GM03348 (cell line): ENCODE results near the gene FKBP4.
A peak's percentile ranks its signal among the peaks of the same experiment; 100 is the strongest.

Experiments used
- DNase-seq: peaks from one replicate; pipeline ENCODE4 v3.0.0; 2012; ENCODE audit warnings: low spot score

FKBP4 gene

DNA sequence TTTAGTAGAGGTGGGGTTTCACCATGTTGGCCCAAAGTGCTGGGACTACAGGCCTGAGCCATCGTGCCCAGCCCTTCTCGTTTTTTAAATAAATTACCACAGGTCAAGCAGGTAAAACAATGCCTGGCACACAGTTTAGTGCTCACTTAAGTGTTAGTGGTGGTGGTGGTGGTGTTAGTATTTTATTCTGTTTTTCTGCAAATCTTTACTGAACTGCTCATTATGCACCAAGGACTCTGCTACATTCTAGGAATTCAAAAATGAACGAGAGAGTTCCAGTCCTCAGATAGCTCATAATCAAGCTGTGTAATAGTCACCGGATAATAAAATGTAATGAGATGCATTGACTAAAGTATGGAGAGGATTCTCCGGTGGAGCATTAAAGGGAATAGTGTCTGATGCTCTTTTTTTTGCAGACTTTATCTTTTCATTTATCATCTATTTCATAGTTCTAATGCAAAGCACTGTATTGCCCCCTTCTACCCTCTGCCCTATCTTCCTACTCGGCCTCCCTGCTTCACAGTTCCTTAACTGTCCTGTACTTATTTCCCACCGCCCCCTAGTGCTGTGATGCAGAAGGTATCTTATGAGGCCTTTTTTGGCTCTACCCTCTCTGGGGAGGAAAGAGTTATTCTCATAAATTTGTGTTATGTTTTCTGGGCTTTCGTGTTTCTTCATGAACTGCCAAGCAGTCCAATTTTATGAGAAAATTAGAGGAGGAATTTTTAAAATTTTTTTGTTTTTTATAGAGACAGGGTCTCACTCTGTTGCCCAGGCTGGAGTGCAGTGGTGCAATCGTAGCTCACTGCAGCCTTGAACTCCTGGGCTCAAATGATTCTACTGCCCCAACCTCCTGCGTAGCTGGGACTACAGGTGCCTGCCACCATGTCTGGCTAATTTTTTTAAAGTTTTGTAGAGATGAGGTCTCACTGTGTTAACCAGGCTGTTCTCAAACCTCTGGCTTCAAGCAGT, 18.7 kb downstream of the FKBP4 start:
- peak; percentile 80 for DNase-seq

DNA sequence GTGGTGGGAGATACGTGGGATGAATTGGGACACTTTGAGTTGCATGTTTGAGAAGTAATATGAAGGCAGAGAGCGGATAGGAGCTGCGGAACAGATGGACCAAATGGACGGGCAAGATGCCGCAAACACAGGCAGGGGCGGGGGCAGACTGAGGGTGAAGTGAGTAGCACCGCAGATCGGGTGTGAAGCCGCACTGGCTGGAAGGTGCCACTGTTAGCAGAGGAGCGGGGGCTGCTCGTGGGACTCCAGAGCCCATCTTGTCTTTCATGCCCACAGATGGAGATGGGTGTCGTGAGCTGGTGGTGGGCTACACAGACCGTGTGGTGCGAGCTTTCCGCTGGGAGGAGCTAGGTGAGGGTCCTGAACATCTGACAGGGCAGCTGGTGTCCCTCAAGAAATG, 25.0 kb downstream of the FKBP4 start:
- no peak for DNase-seq

DNA sequence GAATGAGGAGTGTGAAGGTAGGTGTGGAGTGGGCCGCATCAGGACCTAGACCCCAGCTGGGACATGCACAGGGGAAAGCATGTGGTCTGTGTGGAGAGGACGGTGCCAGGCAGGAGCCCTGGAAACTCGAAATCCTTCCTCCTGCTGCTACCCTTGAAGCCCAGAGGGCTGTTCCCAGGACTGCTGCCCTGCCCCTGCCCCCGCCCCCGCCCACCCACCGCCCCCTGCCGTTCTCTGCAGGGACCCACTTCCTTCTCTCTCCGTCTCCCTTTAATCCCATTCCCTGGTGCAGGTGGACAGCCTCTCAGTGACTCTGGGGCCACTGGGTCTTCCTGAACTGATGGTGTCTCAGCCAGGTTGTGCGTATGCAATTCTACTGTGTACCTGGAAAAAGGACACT, 25.7 kb downstream of the FKBP4 start:
- DNase-seq: no peak

DNA sequence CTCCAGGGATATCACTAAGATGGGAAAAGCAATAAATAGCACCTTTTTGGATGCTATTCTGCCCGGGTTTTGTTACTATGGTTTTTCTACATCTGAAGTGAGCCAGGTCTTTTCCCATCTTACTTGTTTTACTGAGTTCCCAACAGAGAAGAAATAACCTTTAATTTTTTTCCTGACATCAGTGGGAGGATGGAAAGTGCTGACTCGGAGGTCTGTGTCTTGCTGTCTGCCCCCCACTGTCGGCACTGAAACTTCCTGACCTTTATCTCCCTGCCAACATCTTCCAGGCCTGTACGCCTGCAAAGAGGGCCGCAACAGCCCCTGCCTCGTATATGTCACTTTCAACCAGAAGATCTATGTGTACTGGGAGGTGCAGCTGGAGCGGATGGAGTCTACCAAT, 28.7 kb downstream of the FKBP4 start:
- no peak for DNase-seq

DNA sequence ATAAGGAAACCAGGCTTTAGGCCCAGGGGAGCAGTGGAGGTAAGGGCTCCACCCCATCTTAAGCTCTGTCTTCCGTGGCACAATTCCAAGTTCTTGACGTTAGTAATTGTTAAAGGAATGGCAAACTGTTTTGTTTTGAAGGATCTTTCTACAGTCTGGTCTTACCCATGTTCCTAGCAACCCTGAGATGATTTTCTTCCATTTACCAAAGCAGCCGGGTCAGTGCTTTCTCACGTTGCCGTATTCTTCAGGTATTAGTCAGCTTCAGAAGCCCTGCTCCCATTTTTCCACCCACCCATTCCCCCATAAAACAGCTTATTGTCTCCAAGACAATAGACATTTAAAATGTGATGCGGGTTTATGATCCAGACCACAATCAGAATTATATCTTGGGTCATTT, 29.8 kb downstream of the FKBP4 start:
- DNase-seq: no peak

DNA sequence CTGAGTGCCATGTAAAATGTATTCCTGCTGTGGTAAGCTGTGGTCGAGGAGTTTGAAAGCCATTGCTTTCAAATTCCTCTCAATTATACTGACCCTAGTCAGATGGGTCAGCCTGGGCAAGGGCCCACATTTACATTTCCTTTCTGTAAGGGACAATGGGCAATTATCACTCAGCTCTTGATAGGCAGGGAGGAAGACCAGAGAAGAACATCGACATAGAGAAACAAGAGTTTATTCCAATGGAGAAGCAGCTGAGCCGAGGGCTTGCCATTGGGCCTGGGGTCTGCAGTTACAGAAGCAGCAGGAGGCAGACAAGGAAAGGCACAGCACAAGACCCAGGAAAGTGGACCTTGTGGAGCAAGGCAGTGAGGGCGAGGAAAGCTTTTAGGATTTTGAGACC, 30.4 kb downstream of the FKBP4 start:
- no peak for DNase-seq

DNA sequence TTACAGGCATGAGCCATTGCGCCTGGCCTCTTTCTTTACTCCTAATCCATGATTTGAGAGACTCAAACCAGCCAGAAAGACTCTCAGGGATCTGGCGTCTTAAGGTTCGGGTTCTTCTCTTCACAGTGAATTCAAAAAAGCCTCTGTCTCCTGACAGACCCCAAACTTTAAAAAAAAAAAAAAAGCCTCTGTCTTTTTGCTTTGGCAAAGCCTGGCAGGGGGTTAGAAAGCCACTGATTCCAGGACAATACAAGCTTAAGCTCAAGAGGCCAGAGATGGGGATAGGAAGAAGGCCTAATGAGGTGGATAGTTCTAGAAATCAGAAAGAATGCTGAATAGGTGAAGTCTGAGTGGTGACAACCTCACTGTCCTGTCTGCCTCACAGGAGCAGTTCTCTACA, 31.3 kb downstream of the FKBP4 start:
- no peak for DNase-seq

DNA sequence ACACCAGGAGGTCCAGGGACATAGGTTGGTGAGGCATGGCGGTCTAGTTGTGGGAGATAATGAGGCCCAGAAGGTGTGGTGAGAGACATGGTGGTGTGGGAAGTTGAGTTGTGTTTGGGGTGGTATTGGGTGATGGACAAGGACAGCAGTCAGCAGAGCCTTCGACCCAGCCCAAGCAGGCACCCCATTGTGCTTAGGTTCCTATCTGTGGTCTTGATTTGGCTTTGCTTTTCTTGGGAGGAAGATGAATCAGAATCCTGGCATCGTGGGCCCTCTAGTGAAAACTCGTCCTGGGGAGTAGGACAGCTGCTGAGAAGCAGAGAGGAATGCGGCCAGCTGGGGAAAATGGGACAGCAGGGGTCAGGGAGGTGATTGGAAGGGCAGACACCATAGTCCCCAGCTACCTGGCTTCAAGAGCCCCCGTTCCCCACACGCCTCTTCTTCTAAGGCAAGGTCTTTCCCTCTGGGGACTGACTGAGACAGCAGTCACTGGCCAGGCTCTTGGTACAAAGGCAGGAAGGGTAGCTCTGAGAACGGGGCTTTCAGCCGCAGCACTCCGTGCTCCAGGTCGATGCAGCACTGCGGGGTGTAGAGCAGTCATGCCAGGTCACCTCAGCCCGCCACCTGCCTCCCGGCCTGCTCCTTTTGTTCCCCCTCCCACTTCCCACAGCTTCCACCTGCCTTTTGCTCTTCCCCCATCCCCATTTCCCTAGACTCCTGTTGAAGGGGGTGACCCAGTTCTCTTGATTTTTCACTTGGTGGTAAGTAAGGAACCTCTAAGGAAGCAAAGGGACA, 32.1 kb downstream of the FKBP4 start:
- DNase-seq: no peak

DNA sequence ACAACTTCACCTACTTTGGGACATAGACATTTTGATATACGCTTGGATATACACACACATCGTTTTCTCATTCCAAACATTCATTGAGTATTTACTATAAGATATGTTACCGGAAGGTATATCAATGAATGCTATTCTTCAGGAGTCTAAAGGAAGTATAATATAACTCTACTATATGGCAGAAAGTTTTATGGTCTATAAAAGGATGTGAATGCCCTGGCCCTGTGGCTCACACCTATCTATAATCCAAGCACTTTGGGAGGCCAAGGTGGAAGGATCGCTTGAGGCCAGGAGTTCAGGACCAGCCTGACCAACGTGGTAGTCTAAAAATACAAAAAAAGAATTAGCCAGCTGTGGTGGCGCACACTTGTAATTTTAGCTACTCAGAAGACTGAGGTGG, 34.5 kb downstream of the FKBP4 start:
- DNase-seq: no peak

DNA sequence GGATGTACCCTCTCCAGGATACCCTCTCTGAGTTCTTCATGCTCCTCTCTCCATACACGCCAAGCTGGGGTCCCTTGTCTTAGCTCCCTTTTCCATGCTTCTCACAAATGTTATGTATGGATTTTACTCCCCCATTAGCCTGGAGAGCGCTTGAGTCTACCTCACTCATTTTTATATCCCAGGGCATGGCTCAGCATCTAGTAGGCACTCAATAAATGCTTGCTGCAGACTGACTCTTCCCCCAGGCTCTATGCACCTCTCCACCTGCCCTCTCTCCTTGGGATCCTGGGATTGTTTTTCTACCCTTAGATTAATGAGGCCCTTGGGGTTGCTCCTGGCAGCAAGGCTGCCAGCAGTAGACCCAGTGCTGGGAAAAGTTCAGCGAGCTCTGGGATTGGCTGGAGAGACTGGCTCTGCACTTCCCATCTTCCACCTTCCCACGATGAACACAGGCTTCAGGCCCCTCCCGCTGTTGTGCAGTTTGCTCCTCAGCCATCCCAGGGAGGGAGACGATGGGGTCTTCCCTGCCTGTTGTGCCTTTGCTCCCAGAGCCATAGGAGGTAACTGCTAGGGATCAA, 37.9 kb downstream of the FKBP4 start:
- DNase-seq: no peak

DNA sequence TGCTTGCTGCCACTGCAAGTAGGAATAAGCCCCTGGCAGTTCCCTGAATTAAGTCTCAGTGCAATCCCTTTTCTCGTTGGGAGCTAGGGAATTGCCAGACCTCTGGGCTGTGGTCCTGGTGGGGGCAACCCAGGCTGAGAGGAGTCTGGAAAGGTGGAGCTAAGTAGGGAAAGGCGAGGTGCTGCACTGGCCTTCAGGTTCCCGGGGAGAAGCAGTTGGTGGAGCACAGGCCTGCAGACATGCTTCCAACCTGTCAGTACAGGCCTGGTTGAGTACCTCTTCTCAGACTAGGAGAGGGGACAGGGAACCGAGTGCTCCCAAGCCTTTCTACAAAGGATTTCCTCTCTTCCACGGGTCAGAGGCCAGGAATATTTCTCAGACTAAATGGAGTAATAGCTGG, 38.6 kb downstream of the FKBP4 start:
- DNase-seq: no peak

DNA sequence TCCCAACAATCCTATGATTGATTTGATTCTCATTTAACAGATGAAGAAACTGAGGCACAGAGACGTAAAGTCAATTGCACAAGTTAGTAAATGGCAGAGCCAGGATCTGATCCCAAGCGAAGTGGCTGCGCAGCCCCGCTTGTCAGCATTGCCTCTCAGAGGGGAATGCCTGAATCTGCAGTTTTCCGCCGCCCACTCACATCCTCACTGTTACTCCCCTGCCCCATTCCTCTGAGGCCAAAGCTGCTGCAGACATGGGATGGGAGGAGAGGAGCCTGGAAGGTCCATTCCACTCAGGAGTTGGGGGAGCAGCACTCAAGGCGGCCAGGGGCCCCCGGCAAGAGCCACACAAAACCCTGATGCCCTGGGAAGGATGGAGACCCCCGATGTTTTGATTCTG, 39.0 kb downstream of the FKBP4 start:
- no peak for DNase-seq

DNA sequence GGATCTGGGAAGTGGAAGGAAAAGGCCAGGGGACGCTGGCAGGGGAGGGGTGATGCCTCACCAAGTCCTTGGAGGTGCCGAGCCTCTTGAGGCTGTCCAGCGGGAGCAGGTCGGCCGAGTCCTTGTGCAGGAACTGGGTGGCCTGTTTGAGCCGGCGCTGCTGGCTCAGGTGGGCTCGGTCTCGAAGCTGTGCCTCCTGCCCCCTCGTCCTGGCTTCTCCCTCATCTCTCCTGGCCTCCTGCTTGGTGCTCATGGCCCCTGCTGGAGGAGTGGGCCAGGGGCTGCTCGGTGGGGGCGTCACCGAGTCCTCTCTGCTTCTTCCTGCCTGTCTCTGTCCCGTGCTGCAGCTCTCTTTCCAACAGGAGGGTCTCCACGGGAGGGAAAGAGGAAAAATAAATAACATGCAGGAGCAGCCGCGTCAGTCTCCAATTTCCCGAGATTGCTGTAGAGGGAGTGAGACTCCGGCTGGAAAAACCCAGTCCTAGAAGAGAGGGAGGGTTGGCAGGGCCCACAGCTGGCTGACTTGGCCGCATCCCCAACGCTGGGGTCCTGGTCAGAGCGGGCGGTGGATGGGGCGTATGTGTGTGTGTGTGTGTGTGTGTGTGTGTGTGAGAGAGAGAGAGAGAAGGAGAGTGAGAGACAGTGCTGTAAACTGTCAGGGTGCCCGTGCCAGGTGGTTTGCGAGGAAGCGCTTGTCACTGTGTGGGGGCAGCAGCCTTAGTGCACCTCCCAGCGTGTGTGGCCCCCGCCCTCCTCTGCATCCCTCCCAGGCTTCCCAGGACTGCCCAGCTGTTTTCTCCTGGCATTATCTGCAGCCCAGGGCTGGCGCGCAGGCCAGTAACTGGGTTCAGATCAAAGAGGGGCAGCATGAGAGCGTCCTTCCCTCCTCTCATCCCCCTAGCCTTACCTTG, 40.1 kb downstream of the FKBP4 start, which contains the start of gene NRIP2:
Gene NRIP2 (minus strand): TSS at position 455 of the 911 bp plus-strand sequence. CDS start 52 bp downstream, at position 403.
- peak; percentile 59 for DNase-seq

DNA sequence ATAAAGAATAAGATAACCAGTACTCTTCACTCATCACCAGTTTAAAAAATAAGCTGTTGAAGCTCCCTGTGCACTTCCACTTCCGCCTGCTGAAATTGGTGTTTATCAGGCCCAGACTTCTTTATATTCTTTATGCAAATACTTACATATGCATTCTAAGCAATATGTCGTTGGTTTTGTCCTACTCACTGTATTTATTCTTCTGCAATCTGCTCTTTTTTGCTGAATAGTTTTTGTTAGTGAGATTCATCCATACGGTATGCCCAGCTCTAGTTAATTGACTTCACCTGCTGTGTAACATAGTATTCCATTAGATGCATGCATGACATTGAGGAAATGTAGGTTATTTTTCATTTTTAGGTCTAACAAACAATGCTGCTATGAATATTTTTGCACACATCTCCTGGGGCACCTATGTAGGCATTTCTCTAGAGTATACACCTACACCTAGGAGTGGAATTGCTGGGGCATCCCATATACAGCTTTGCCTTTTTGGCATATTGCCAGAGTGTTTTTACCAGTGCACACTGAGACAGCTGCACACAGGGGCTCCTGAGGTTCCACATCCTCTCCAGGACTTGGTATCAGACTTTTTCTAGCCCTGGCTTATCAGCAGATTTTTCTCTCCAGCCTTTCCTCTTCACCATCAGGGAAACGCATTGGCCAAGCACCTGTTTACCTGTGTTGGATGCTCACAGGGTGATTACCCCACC, 41.1 kb downstream of the FKBP4 start:
- DNase-seq: no peak

DNA sequence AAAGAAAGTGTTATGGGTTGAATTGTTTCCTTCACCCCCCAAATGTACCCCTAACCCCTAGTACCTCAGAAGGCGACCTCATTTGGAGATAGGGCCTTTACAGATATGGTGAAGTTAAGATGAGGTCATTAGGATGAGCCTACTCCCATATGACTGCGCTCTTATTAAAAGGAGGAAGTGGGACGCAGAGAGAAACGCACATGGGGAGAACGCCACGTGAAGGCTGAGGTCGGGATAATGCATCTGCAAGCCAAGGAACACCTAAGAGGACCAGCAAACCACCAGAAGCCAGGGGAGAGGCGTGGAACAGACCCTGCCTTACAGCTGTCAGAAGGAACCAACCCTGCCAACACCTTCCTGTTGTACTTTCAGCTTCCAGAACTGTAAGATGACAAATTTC, 41.8 kb downstream of the FKBP4 start:
- no peak for DNase-seq

DNA sequence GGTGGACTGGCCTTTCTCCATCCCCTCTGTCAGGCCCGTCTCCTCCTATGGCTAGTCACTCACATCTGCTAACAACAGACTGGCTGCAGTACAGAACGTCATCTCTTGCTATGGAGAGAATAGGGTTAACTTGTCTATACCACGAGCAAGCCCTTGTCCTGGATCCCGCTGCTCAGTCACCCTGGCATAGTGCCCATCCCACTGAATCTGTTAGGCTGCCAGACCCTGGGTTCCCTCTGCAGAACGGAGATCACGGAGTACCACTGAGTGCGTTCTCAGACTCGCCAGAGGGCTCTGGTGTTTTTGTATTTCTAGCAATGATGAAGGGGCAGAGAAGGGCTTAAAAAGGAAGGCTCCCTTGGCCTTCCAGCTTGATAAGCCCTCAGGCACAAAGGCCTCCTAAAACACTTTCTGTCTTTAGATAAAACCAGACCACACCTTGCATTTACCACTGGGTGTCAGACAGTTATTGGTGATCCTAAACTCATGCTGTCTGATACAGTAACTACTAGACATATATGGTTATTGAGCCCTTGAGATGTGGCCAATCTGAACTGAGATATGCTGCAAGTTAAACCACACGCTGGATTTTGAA, 46.4 kb downstream of the FKBP4 start:
- no peak for DNase-seq

DNA sequence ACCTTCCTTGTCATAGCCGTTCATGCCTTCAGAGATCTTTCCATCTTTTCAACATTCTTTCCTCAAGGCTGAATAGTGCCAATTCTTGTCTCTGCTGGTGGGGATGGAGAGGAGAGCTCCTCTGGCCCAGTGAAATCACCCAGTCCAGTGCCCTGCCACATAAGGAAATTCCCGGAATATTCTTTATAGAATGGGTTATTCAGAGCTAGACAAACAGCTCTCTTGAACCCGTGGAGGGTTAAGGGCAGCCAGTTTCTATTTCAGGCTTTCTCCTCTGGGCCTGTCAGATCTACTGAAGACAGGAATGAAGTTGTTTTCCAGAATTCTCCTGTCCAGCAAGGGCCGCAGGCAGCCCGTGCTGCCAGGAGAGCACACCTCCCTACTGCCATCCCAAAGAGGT, 48.2 kb downstream of the FKBP4 start:
- DNase-seq: no peak

DNA sequence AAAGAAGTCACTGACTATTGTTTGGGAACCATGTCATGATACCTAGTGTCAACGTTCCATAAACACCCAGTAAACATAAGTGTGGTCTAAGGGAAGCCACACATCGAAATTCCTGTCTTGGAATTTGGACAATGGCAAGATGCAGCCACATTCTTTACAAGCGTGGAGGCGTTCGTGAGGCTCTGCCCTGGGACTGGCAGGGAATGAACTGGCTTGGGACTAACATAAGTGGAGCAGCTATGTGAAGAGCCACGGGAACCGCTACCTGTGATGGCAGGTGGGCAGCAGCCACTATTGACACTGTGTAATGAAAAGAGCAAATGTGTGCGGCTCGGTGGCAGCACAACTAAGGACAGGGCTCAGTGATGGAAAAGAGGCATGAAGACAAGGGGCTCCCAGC, 50.0 kb downstream of the FKBP4 start:
- no peak for DNase-seq

DNA sequence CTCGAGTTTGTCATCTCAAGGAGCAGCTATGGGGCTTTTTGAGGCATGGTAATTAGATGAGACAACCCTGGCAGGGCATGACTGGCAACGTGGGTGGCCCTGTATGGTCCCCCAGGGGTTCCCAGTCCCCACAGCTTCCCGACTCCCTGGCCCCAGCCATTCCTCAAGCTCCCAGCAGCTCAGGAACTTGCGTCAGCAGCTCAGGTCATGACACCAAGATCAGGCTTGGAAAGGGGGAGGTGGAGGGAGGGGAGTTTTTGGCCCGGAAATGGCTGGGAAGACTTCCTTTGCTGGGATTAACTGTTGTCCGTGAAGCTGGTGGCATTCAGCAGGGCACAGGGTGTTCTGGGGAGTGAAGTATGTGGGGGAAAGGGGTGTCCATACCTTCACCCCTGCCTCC, 50.5 kb downstream of the FKBP4 start:
- no peak for DNase-seq

DNA sequence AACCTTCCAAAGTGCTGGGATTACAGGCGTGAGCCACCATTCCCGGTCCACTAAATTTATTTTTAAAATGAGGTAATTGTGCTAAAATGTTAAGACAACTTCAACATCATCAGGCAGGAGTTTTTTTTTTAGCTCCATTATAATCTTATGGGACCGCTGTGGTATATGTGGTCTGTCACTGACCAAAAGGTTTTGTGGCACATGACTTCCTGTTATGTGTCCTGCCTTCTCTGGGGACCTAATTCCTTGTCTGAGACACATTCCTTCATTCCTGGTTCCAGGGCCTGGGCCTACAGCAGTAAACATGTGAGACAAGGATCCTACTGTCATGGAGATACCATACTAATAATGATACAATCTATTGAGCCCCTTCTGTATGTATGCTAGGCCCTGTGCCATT, 57.2 kb downstream of the FKBP4 start:
- DNase-seq: no peak

DNA sequence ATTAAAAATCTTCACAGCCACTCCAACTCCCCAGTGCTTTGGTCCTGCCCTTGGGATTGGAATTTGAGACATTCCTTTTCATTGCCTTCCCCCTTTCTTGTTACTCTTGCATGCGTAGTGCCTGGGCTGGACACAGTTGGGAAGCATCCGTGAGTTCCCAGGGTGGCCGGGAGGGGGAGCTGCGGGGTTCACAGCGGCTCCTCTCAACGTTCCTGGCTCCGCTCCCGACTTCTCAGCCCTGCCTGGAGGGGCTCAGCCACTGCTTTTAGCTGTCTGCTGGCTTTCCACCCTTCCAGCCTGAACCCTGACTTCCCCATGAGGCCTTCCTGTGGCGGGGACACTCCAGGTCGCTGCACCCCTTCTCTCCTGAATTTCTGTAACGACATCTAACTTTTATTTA, 58.9 kb downstream of the FKBP4 start:
- peak; percentile 95 for DNase-seq
